Suppressor macrophage treated with lipopolysaccharide for 1 hour (primary cell): ENCODE data around the gene PRELID2.
A peak's percentile ranks its signal among the peaks of the same experiment; 100 is the strongest.
"Not testable (repeated sequence)": the region's sequence is repeated elsewhere in the genome, so short reads cannot be mapped to it uniquely, and the experiment has no call there.

Experiments
- DNase-seq, 3 donors: peaks; one replicate each; pipeline ENCODE4 v3.0.0-alpha.2; 2020 to 2022

PRELID2 gene

GRCh38 chr5:145838276-145838675 is 3.1 kb upstream of the PRELID2 start:
- DNase-seq, result no peak

GRCh38 chr5:145836241-145836640 is 1.1 kb upstream of the PRELID2 start:
- not testable (repeated sequence) for DNase-seq

- DNase-seq, result no peak
Observed at GRCh38 chr5:145835848-145836239, 702 bp upstream of the PRELID2 start.

- no peak for DNase-seq
Observed at GRCh38 chr5:145834554-145834916, 607 bp downstream of the PRELID2 start.

GRCh38 chr5:145833631-145834200 is 1.4 kb downstream of the PRELID2 start:
- peak in 1 of 3 donors; percentile 9 for DNase-seq

GRCh38 chr5:145830594-145830993 is 4.5 kb downstream of the PRELID2 start:
- DNase-seq, result no peak

- no peak for DNase-seq
Observed at GRCh38 chr5:145829708-145830361, 5.3 kb downstream of the PRELID2 start.

- no peak for DNase-seq
Observed at GRCh38 chr5:145826895-145827674, 8.1 kb downstream of the PRELID2 start.

GRCh38 chr5:145825751-145826180 is 9.4 kb downstream of the PRELID2 start:
- DNase-seq, result peak; percentile 68 to 80 (median 69)

GRCh38 chr5:145824040-145824439 is 11.1 kb downstream of the PRELID2 start:
- DNase-seq, result no peak

- peak in 1 of 3 donors; percentile 8 for DNase-seq
Observed at GRCh38 chr5:145818604-145819003, 16.5 kb downstream of the PRELID2 start.

GRCh38 chr5:145812877-145813276 is 22.3 kb downstream of the PRELID2 start:
- no peak for DNase-seq

- peak; percentile 17 to 21 (median 18) for DNase-seq
Observed at GRCh38 chr5:145811834-145812625, 23.1 kb downstream of the PRELID2 start.

- DNase-seq, result no peak
Observed at GRCh38 chr5:145806923-145807322, 28.2 kb downstream of the PRELID2 start.

- DNase-seq, result no peak
Observed at GRCh38 chr5:145805819-145806218, 29.3 kb downstream of the PRELID2 start.

GRCh38 chr5:145804701-145805100 is 30.4 kb downstream of the PRELID2 start:
- no peak for DNase-seq

- no peak for DNase-seq
Observed at GRCh38 chr5:145803112-145804004, 31.8 kb downstream of the PRELID2 start.

GRCh38 chr5:145801195-145801594 is 33.9 kb downstream of the PRELID2 start:
- no peak for DNase-seq

- DNase-seq, result no peak
Observed at GRCh38 chr5:145800181-145800580, 35.0 kb downstream of the PRELID2 start.

- DNase-seq, result not testable (repeated sequence)
Observed at GRCh38 chr5:145798503-145798902, 36.6 kb downstream of the PRELID2 start.

GRCh38 chr5:145797336-145797735 is 37.8 kb downstream of the PRELID2 start:
- DNase-seq, result peak; percentile 35 to 53 (median 50)

- no peak for DNase-seq
Observed at GRCh38 chr5:145796318-145796717, 38.8 kb downstream of the PRELID2 start.
